Activated CD8-positive, alpha-beta T cell treated with anti-CD3 and anti-CD28 coated beads, Interleukin-2, amount 10 ng/mL, durations not matched to agents 7 days and 5 days (primary cell): ENCODE measurements around the gene FKBP3. TPM values are rescaled to one million over a fixed set of nuclear protein-coding genes. Genes with fewer than 3 reads are reported as not detected.

Source experiments
- total RNA-seq, 2 experiments: library from RNA; stranded (reverse); gene quantifications; one replicate each; pipeline ENCODE4 v1.2.3, GENCODE V29; 2021

Gene FKBP3
- total RNA-seq, 2 experiments from 2014 or later = 70.2 to 74.9 TPM

Other genes with a start within 250 kb of the FKBP3 start
- gene KLHL28, start 172.5 kb downstream of the FKBP3 start, total RNA-seq = 10 to 100 TPM; 13.9 to 15.2 TPM
- 1 to 10 TPM; 8.9 to 9.5 TPM for gene TOGARAM1, start 172.3 kb downstream of the FKBP3 start, total RNA-seq
- 10 to 100 TPM; 41.0 to 41.6 TPM for gene PRPF39, start 50.4 kb downstream of the FKBP3 start, total RNA-seq
- gene FANCM, start 1.4 kb upstream of the FKBP3 start, total RNA-seq = 10 to 100 TPM; 17.2 to 20.2 TPM
- 10 to 100 TPM; 66.4 to 71.8 TPM for gene MIS18BP1, start 118.7 kb upstream of the FKBP3 start, total RNA-seq